GM12878 (cell line): ENCODE data around the gene USP14. TPM values are rescaled to one million over a fixed set of nuclear protein-coding genes. Genes with fewer than 3 reads are reported as not detected.
"Not testable (repeated sequence)": the region's sequence is repeated elsewhere in the genome, so short reads cannot be mapped to it uniquely, and the experiment has no call there.

Experiments
- ATAC-seq: fragments of 200-7000 bp; cut with Tn5 transposase; 3 replicates; pipeline ENCODE4 v1.9.1; 2020; ENCODE audit warnings: mild to moderate bottlenecking, moderate library complexity
- BruUV-seq: library from RNA; stranded (reverse); fragments of 400-500 nt; replicated peaks from 2 replicates; lab custom pipeline; 2021; lab: Mats Ljungman, UMichigan
- CTCF ChIA-PET: fragments of 300-600 bp; sonication (Branson Sonifier 250); formaldehyde crosslinking; extraction: SDS; loops from one replicate; lab custom pipeline; 2021; ENCODE audit warnings: inconsistent platforms; lab: Yijun Ruan, JAX
- POLR2A ChIA-PET: fragments of 350-600 bp; formaldehyde crosslinking; extraction: SDS; loops from one replicate; lab custom pipeline; 2021; ENCODE audit warnings: inconsistent platforms; lab: Charles Lee
- RAD21 ChIA-PET: fragments of 300-600 bp; sonication (Branson Sonifier 250); formaldehyde crosslinking; loops from one replicate; lab custom pipeline; 2023; ENCODE audit warnings: antibody characterized with exemption; ENCODE audit not compliant: unreplicated experiment; lab: Charles Lee
- SMC1A ChIA-PET: fragments of 300-600 bp; sonication (Branson Sonifier 250); formaldehyde crosslinking; loops from one replicate; lab custom pipeline; 2023; ENCODE audit not compliant: unreplicated experiment, uncharacterized antibody; lab: Charles Lee
- DNase-seq: peaks from one replicate; pipeline ENCODE4 v3.0.0-alpha.2; 2011; ENCODE audit warnings: low read depth, low spot score
- FAIRE-seq: peaks from 3 replicates; lab custom pipeline; 2011; peaks lifted over from hg19 to GRCh38; lab: Jason Lieb, UNC
- H2AFZ ChIP-seq: 2 replicates; pipeline ENCODE4 v1.6.0; 2011; ENCODE audit warnings: low read depth, low read length, control low read depth; ENCODE audit not compliant: control insufficient read depth
- H3K27ac ChIP-seq: 2 replicates; pipeline ENCODE4 v1.5.1; 2011; ENCODE audit warnings: control low read depth; ENCODE audit not compliant: control insufficient read depth, insufficient read depth
- H3K27me3 ChIP-seq, 2 experiments: replicated peaks in 1 of 2; 2 replicates each; pipeline versions ENCODE4 v1.6.0 to v1.6.1; 2011; ENCODE audit warnings: low read length in 1 of 2; ENCODE audit not compliant: control insufficient read depth in 2 of 2, insufficient read depth in 2 of 2
- H3K36me3 ChIP-seq, 2 experiments: 2 replicates each; pipeline ENCODE4 v1.5.1; 2011; ENCODE audit warnings: low read length in 1 of 2; ENCODE audit not compliant: control insufficient read depth in 2 of 2, insufficient read depth in 2 of 2
- H3K4me1 ChIP-seq: 2 replicates; pipeline ENCODE4 v1.6.1; 2011; ENCODE audit warnings: mild to moderate bottlenecking, low read length, moderate library complexity, mixed read lengths; ENCODE audit not compliant: control insufficient read depth, insufficient read depth
- H3K4me2 ChIP-seq: 2 replicates; pipeline ENCODE4 v1.6.0; 2011; ENCODE audit warnings: control low read depth; ENCODE audit not compliant: control insufficient read depth, insufficient read depth
- H3K4me3 ChIP-seq: fragments of 200-600 bp; sonication (generic); 2 replicates; pipeline ENCODE4 v1.5.1; 2016
- H3K79me2 ChIP-seq: 2 replicates; pipeline ENCODE4 v1.6.0; 2011; ENCODE audit warnings: low read length; ENCODE audit not compliant: control insufficient read depth, insufficient read depth
- H3K9ac ChIP-seq: 2 replicates; pipeline ENCODE4 v1.8.0; 2011; ENCODE audit warnings: low read length, control low read depth, mixed read lengths; ENCODE audit not compliant: control insufficient read depth, insufficient read depth
- H3K9me3 ChIP-seq: replicated peaks from 3 replicates; pipeline ENCODE4 v1.5.1; 2011; ENCODE audit warnings: mild to moderate bottlenecking, low read length; ENCODE audit not compliant: control insufficient read depth, insufficient read depth
- H4K20me1 ChIP-seq: 2 replicates; pipeline ENCODE4 v1.6.0; 2011; ENCODE audit not compliant: control insufficient read depth, insufficient read depth
- CTCF ChIP-seq, 3 experiments: IDR thresholded peaks in 2 of 3; conservative IDR thresholded peaks in 1 of 3; 2 replicates each; pipeline ENCODE4 v1.5.1; 2011; ENCODE audit warnings: low read depth in 3 of 3, low read length in 3 of 3, mild to moderate bottlenecking in 3 of 3, control low read depth in 2 of 3, moderate library complexity in 2 of 3, inconsistent platforms in 1 of 3, mixed read lengths in 1 of 3; ENCODE audit not compliant: control insufficient read depth in 2 of 3, insufficient read depth in 1 of 3; ENCODE audit errors: extremely low read depth in 1 of 3
- RAD21 ChIP-seq: IDR thresholded peaks from 2 replicates; pipeline ENCODE4 v1.6.1; 2011; ENCODE audit warnings: mild to moderate bottlenecking, low read depth, low read length, moderate library complexity; ENCODE audit not compliant: insufficient read depth
- WGBS: methylation state at CpG from one replicate; pipeline ENCODE4 v1.1.6; 2016; ENCODE audit warnings: low lambda C conversion rate; ENCODE audit not compliant: insufficient replicate concordance, insufficient coverage; ENCODE audit errors: missing lambda C conversion rate; 5-methylcytosine and 5-hydroxymethylcytosine counted together
- in situ Hi-C: fragments of 300-500 bp; cut with MboI; formaldehyde crosslinking; loops from 9 replicates; pipeline ENCODE4 v1.14.3; 2018; ENCODE audit warnings: mixed read lengths
- intact Hi-C: fragments of 100-400 bp; cut with micrococcal nuclease; formaldehyde crosslinking; loops from one replicate; pipeline ENCODE4 v1.14.2; 2022; ENCODE audit not compliant: unreplicated experiment
- polyA plus RNA-seq, 11 experiments: library from polyadenylated mRNA; depleted of rRNA in 4 of 11; unstranded in 6 of 11; stranded (reverse) in 5 of 11; fragments of >200 nt; fragmentation: Nextera tagmentation in 4 of 11; fragmentation: Illumina TruSeq in 1 of 11; extraction: Ambion mirVana in 4 of 11; extraction: Trizol in 1 of 11; gene quantifications; 1 replicate in 1 of 11; 2 replicates in 10 of 11; pipeline versions ENCODE4 v1.2.1 to v1.2.3, GENCODE V29; 2011 to 2016; ENCODE audit warnings: inconsistent platforms in 2 of 11, missing spikeins in 2 of 11, low read depth in 1 of 11
- total RNA-seq, 4 experiments: library from RNA; depleted of rRNA in 3 of 4; stranded (reverse); fragments of >200 nt in 3 of 4; fragmentation: Illumina TruSeq in 1 of 4; extraction: Trizol in 1 of 4; gene quantifications; 2 replicates each; pipeline versions ENCODE4 v1.2.1 to v1.2.3, GENCODE V29; 2013 to 2021

Gene USP14
- total and polyA plus RNA-seq, 10 of the 15 experiments (the other 5 are each of a cell fraction or from before 2014, with no cell fraction given) = 14.3 to 127 (median 29.6) TPM

- TF ChIP-seq RAD21 (0 out of 2 replicates have a peak, but pooled peaks have one; percentile 17), CTCF (IDR thresholded peaks at IDR 0.05 in 2 of 3, conservative IDR thresholded peaks at IDR 0.05 in 1 of 3; ENCODE audit: control insufficient read depth in 2 of 3, extremely low read depth in 1 of 3, insufficient read depth in 1 of 3, low read depth in 3 of 3, low read length in 3 of 3) (peak in 1 of 3 experiments; percentile 16; a peak in 1 of 6 replicates)
- H4K20me1 ChIP-seq, H2AFZ ChIP-seq, ATAC-seq, H3K4me2 ChIP-seq, H3K79me2 ChIP-seq, H3K9me3 ChIP-seq, H3K4me1 ChIP-seq, DNase-seq, RAD21 ChIA-PET, in situ Hi-C loops, SMC1A ChIA-PET, POLR2A ChIA-PET, H3K9ac ChIP-seq, H3K4me3 ChIP-seq, intact Hi-C loops, H3K36me3 ChIP-seq, FAIRE-seq, H3K27me3 ChIP-seq, CTCF ChIA-PET, H3K27ac ChIP-seq, BruUV-seq: not testable (repeated sequence)
- WGBS = 16% methylated on average over 7 of the region's 7 CpGs
These were observed 49.0 kb upstream of the USP14 start for GRCh38 chr18:109130-109921.

DNA sequence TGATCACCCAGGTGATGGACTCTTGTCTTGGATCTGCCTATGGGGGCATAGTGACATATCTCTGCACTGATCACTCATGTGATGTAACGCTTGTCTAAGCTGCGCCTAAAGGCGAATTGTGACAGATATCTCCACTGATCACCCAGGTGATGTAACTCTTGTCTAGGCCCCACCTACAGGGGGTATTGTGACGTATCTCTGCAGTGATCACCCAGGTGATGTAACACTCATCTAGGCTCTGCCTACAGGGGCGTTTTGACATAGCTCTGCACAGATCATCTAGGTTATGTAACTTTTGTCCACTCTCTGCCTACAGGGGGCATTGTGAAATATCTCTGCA is 48.5 kb upstream of the USP14 start:
- in situ Hi-C loops, SMC1A ChIA-PET, H3K4me3 ChIP-seq, DNase-seq, H3K27me3 ChIP-seq, H3K9ac ChIP-seq, BruUV-seq, FAIRE-seq, H3K79me2 ChIP-seq, H3K9me3 ChIP-seq, intact Hi-C loops, H3K4me2 ChIP-seq, ATAC-seq, H3K36me3 ChIP-seq, POLR2A ChIA-PET, CTCF ChIA-PET, H4K20me1 ChIP-seq, RAD21 ChIA-PET, H2AFZ ChIP-seq, H3K27ac ChIP-seq, H3K4me1 ChIP-seq: not testable (repeated sequence)
- 37% methylated on average over 5 of the region's 5 CpGs for WGBS
